Stimulated activated CD4-positive, alpha-beta T cell treated with anti-CD3 and anti-CD28 coated beads, TNF-alpha, amount 100 ng/mL, for 4 hours (primary cell): ENCODE data around the gene PDE6A.
"Not testable (repeated sequence)": the region's sequence is repeated elsewhere in the genome, so short reads cannot be mapped to it uniquely, and the experiment has no call there.

ENCODE experiments used
- DNase-seq, 3 experiments: peaks; one replicate each; pipeline ENCODE4 v3.0.0-alpha.2; 2020; ENCODE audit warnings: low read depth in 3 of 3

The PDE6A gene

GRCh38 chr5:149895416-149896345 is 48.9 kb downstream of the PDE6A start:
- DNase-seq, result no peak

- no peak for DNase-seq
These were observed 50.4 kb downstream of the PDE6A start for GRCh38 chr5:149894237-149894636.

GRCh38 chr5:149893403-149893931 is 51.1 kb downstream of the PDE6A start:
- DNase-seq, result no peak

DNA sequence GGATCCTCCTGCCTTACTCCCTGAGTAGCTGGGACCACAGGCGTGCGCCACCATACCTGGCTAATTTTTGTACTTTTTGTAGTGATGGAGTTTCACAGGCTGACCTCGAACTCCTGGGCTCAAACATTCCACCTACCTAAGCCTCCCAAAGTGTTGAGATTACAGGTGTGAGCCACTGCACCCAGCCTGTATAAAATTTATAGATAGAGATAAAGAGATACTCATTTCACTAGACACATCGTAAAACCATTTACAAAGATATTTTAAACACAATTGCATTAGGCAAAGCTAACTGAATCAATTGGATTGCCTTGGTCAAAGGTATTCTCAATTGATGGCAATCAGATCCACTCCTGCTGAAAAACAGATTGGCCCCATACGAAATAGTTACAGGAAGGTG is 52.0 kb downstream of the PDE6A start:
- DNase-seq, result no peak

- no peak for DNase-seq
These were observed 56.3 kb downstream of the PDE6A start for GRCh38 chr5:149888280-149888679.

- DNase-seq, result no peak
These were observed 56.9 kb downstream of the PDE6A start for GRCh38 chr5:149887622-149888183.

GRCh38 chr5:149886692-149887470 is 57.7 kb downstream of the PDE6A start:
- no peak for DNase-seq

DNA sequence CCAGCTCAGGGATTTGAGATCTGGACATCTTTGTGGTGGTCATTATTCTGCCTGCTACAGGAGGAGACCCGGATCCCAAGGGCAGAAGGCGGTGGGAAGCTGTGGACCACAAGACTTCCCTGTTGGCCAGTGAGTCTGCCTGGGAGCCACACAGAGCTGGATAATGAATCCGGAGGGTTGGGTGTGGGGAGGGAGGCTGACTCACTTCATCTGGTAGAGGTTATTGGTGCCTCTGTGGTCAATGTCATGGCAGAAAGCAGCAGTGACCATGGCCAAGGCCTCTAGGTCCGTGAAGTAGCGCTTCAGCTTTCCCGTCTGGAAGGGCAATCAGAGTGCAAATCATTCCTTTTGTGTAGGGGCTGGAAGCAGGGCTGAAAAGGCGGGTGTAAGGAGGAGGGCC is 58.5 kb downstream of the PDE6A start:
- no peak for DNase-seq

GRCh38 chr5:149885513-149885912 is 59.1 kb downstream of the PDE6A start:
- no peak for DNase-seq

- no peak for DNase-seq
These were observed 61.0 kb downstream of the PDE6A start for GRCh38 chr5:149883550-149883949.

- DNase-seq, result not testable (repeated sequence)
These were observed 62.0 kb downstream of the PDE6A start for GRCh38 chr5:149882633-149883032.

- no peak for DNase-seq
These were observed 62.7 kb downstream of the PDE6A start for GRCh38 chr5:149881874-149882273.

GRCh38 chr5:149881069-149881622 is 63.4 kb downstream of the PDE6A start:
- DNase-seq, result no peak

DNA sequence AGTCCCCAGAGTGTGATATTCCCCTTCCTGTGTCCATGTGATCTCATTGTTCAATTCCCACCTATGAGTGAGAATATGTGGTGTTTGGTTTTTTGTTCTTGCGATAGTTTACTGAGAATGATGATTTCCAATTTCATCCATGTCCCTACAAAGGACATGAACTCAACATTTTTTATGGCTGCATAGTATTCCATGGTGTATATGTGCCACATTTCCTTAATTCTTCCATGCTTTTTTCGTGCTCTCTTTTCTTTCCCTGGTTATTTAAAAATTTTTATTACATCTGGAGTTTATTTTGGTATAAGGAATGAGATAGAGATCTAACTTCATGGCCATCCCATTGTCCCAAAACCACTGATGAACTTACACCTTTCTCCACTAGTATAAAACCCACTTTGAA is 65.0 kb downstream of the PDE6A start:
- DNase-seq, result not testable (repeated sequence)

DNA sequence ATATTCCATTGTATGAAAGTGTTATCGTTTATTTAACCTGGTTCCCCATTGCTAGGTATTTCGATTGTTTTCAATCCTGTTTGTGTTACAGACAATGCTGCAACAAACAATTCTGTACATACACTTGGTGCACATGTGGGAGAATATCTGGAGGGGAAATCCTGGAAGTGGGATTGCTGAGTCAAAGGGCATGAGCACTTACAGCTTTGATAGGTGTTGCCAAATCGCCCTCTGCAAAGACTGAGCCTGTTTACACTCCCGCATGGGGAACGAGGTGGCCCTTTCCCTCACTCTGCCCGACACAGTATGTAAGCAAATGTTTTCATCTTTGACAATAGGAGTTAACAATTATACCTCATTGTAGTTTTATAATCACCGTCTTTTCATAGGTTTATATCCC is 66.2 kb downstream of the PDE6A start:
- no peak for DNase-seq

- no peak for DNase-seq
These were observed 70.7 kb downstream of the PDE6A start for GRCh38 chr5:149873896-149874295.

DNA sequence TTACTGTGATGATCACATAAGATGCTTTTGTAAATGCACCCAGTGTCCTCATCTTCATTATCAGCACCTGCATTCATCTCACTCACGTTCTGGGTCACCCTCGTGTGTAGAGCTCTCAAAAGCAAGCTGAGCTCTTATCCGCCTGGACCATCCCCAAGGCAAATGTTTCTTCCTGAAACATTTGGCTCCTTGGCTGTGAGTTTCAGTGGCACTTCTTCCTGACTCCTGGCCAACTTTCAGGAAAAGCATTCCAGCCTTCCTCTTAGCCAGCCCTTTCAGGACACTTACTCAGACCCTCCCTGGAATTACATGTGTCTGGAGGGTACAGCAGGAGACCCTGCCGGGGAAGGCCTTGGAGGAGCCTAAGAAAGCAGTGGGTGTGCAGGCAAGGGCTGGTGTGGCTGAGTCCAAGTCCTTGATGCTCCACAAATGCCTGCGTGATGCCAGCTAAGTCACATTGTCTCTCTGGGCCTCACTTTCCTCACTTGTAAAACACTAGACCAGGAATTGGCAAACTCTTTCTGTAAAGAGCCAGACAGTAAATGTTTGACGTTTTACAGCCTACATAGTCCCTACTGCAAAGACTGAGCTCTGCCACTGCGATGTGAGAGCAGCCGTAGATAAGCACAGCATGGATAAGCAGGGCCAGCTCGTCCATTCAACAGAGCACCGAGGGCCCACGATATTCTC is 72.1 kb downstream of the PDE6A start:
- no peak for DNase-seq

GRCh38 chr5:149871471-149871870 is 73.1 kb downstream of the PDE6A start:
- no peak for DNase-seq

DNA sequence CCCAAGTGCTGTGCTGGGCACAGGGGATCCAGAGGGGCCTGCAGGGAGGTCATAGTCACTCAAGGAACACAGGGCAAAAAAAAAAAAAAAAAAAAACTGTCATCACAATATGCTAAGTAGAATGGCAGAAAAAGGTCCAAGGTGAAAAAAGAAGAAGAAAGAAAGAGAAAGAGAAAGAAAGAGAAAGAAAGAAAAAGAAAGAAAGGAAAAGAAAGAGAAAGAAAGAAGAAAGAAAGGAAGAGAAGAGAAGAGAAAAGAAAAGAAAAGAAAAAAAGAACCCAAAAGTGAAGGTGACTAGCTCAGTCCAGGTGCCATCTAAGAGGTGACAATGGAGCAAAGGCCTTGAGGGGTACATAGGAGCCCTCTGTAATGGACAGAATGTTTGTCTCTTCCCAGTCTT is 73.9 kb downstream of the PDE6A start:
- no peak for DNase-seq

DNA sequence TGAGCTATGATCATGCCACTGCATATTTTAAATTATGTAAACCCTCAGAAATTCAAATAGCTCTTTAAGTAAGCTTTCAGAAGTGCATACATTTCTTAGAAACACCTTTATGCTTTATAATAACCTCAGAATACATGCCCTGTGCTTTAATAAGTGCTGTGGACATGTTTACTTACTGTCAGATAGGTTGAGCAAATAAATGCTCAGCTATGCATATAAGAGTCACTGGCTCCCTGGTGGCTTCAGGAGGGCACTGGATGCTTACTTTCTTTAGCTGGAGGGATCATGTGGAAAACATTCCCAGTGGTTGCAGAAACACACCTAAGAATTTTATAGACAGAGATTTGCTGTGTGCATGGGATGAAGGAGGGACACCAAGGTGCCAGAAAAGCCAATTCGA is 74.4 kb downstream of the PDE6A start:
- DNase-seq, result no peak

GRCh38 chr5:149869411-149869821 is 75.2 kb downstream of the PDE6A start:
- DNase-seq, result no peak
